OCI-LY3 (cell line): ENCODE data around the gene LRRN4CL.

Source experiments
- H2AFZ ChIP-seq: fragments of 200-600, 300-600 bp; shearing (Covaris generic); 2 replicates; pipeline ENCODE4 v1.6.0; 2014; ENCODE audit warnings: antibody characterized with exemption, low read depth, low read length
- H3K27ac ChIP-seq: fragments of 200-600, 300-600 bp; sonication (generic); 2 replicates; pipeline ENCODE4 v1.5.1; 2014; ENCODE audit warnings: mild to moderate bottlenecking, low read length, moderate library complexity, mixed read lengths
- H3K27me3 ChIP-seq: fragments of 200-600, 300-600 bp; sonication (generic); 2 replicates; pipeline ENCODE4 v1.6.1; 2014; ENCODE audit warnings: low read depth, low read length, mixed read lengths
- H3K36me3 ChIP-seq: fragments of 200-600, 300-600 bp; sonication (generic); replicated peaks from 2 replicates; pipeline ENCODE3; 2014; ENCODE audit warnings: low read depth, low read length, mixed read lengths
- H3K4me1 ChIP-seq: fragments of 300-600, 200-600 bp; sonication (generic); 2 replicates; pipeline ENCODE4 v1.6.1; 2014; ENCODE audit warnings: low read length, mixed read lengths
- H3K4me2 ChIP-seq: fragments of 200-600, 300-600 bp; sonication (generic); 2 replicates; pipeline ENCODE4 v1.6.1; 2014; ENCODE audit warnings: low read length, mixed read lengths
- H3K4me3 ChIP-seq: fragments of 300-600, 200-600 bp; sonication (generic); 2 replicates; pipeline ENCODE4 v1.5.1; 2014; ENCODE audit warnings: antibody characterized with exemption, mild to moderate bottlenecking, low read length, moderate library complexity
- H3K79me2 ChIP-seq: fragments of 300-600, 200-600 bp; shearing (Covaris generic); 2 replicates; pipeline ENCODE4 v1.6.1; 2014; ENCODE audit warnings: mild to moderate bottlenecking, low read length, mixed read lengths
- H3K9ac ChIP-seq: fragments of 300-600, 200-600 bp; shearing (Covaris generic); 2 replicates; pipeline ENCODE4 v1.6.0; 2014; ENCODE audit warnings: mild to moderate bottlenecking, low read length, moderate library complexity
- H3K9me3 ChIP-seq: fragments of 200-600, 300-600 bp; shearing (Covaris generic); 2 replicates; pipeline ENCODE4 v1.6.1; 2014; ENCODE audit warnings: low read length, mixed read lengths; ENCODE audit not compliant: insufficient read depth
- H4K20me1 ChIP-seq: fragments of 200-600, 300-600 bp; sonication (generic); 2 replicates; pipeline ENCODE4 v1.6.1; 2016; ENCODE audit warnings: low read length, mixed read lengths; ENCODE audit not compliant: insufficient read depth
- CTCF ChIP-seq: fragments of 200-600, 300-600 bp; sonication (generic); IDR thresholded peaks from 2 replicates; pipeline ENCODE4 v1.5.1; 2014; ENCODE audit warnings: antibody characterized with exemption, low read length, low read depth
- EZH2phosphoT487 ChIP-seq: fragments of 200-600 bp; shearing (Covaris generic); IDR thresholded peaks from 2 replicates; pipeline ENCODE4 v1.6.1; 2018; ENCODE audit warnings: antibody characterized with exemption, mixed run types, low read depth

The LRRN4CL gene

GRCh38 chr11:62646825-62647608 is 42.3 kb downstream of the LRRN4CL start:
- Histone ChIP-seq H2AFZ (no peak overlapping the region), H3K4me3 (peak overlapping the region; percentile 44), H3K27ac (no peak overlapping the region), H3K4me1 (peaks cover 15% of the 10 kb centered on the region), H3K9ac (no peak overlapping the region), H3K79me2 (peaks cover 63% of the 10 kb centered on the region), H3K4me2 (peak overlapping the region; percentile 51), H3K36me3 (peaks cover 28% of the 10 kb centered on the region), H4K20me1 (no peaks in the 10 kb centered on the region), H3K27me3 (no peaks in the 10 kb centered on the region), H3K9me3 (no peaks in the 10 kb centered on the region)
- TF ChIP-seq EZH2phosphoT487 (no peak), CTCF (no peak)

- no peak for TF ChIP-seq CTCF
- no peak for TF ChIP-seq EZH2phosphoT487
- H3K36me3 ChIP-seq = peaks cover 28% of the 10 kb centered on the region
- H3K79me2 ChIP-seq = peaks cover 63% of the 10 kb centered on the region
- H3K4me2 ChIP-seq = peak within 1 kb of the TSS; percentile 82
- H2AFZ ChIP-seq = peak within 1 kb of the TSS; percentile 54; the same call in 1 of the 2 replicates
- H4K20me1 ChIP-seq = no peaks in the 10 kb centered on the region
- peak within 1 kb of the TSS; percentile 96 for H3K4me3 ChIP-seq
- H3K4me1 ChIP-seq = peaks cover 11% of the 10 kb centered on the region
- no peaks in the 10 kb centered on the region for H3K9me3 ChIP-seq
- H3K27ac ChIP-seq = peak within 1 kb of the TSS; percentile 74
- H3K9ac ChIP-seq = peak within 1 kb of the TSS; percentile 95
- H3K27me3 ChIP-seq = no peaks in the 10 kb centered on the region
Observed at GRCh38 chr11:62645946-62646824, 43.1 kb downstream of the LRRN4CL start, which contains the start of gene GANAB. TSS of gene GANAB (minus strand) at chr11:62646613. CDS start at chr11:62646599, 14 bp downstream.

GRCh38 chr11:62645671-62645945 is 43.7 kb downstream of the LRRN4CL start:
- H3K4me3 ChIP-seq = peak overlapping the region; percentile 96
- H3K4me1 ChIP-seq = peaks cover 11% of the 10 kb centered on the region
- peaks cover 63% of the 10 kb centered on the region for H3K79me2 ChIP-seq
- H3K9me3 ChIP-seq = no peaks in the 10 kb centered on the region
- no peak overlapping the region for H2AFZ ChIP-seq
- peaks cover 28% of the 10 kb centered on the region for H3K36me3 ChIP-seq
- peak overlapping the region; percentile 82 for H3K4me2 ChIP-seq
- H4K20me1 ChIP-seq = no peaks in the 10 kb centered on the region
- H3K9ac ChIP-seq = peak overlapping the region; percentile 95
- peak overlapping the region; percentile 74 for H3K27ac ChIP-seq
- no peak for TF ChIP-seq EZH2phosphoT487
- TF ChIP-seq CTCF = no peak
- H3K27me3 ChIP-seq = no peaks in the 10 kb centered on the region

GRCh38 chr11:62644220-62644619 is 45.1 kb downstream of the LRRN4CL start:
- H4K20me1 ChIP-seq = no peaks in the 10 kb centered on the region
- no peaks in the 10 kb centered on the region for H3K9me3 ChIP-seq
- no peak for TF ChIP-seq EZH2phosphoT487
- TF ChIP-seq CTCF = no peak
- no peak overlapping the region for H3K27ac ChIP-seq
- H3K27me3 ChIP-seq = no peaks in the 10 kb centered on the region
- peaks cover 11% of the 10 kb centered on the region for H3K4me1 ChIP-seq
- no peak overlapping the region for H2AFZ ChIP-seq
- peaks cover 70% of the 10 kb centered on the region for H3K79me2 ChIP-seq
- no peak overlapping the region for H3K4me2 ChIP-seq
- H3K9ac ChIP-seq = no peak overlapping the region
- peaks cover 27% of the 10 kb centered on the region for H3K36me3 ChIP-seq
- H3K4me3 ChIP-seq = no peak overlapping the region
